Gastrocnemius medialis (tissue), 4 donors: Measurements from ENCODE around the gene PRICKLE1.

ENCODE experiments used
- CTCF ChIP-seq, 5 experiments: fragments of 450-650 bp in 3 of 5; fragments of 200-600 bp in 2 of 5; sonication (generic) in 2 of 5; IDR thresholded peaks in 4 of 5; conservative IDR thresholded peaks in 1 of 5; 1 replicate in 4 of 5; 2 replicates in 1 of 5; pipeline ENCODE4 v1.5.1; 2016 to 2019; ENCODE audit warnings: antibody characterized with exemption in 5 of 5, mild to moderate bottlenecking in 3 of 5, moderate library complexity in 3 of 5
- POLR2A ChIP-seq, 2 donors: fragments of 450-650 bp; IDR thresholded peaks; one replicate each; pipeline ENCODE4 v1.6.1; 2017; ENCODE audit warnings: antibody characterized with exemption in 2 of 2, mild to moderate bottlenecking in 2 of 2, moderate library complexity in 2 of 2

GRCh38 chr12:42516573-42516972, 73.0 kb downstream of the PRICKLE1 start:
- TF ChIP-seq CTCF (IDR thresholded peaks at IDR 0.05 in 4 of 5, conservative IDR thresholded peaks at IDR 0.05 in 1 of 5): no peak
- no peak for TF ChIP-seq POLR2A (IDR thresholded peaks at IDR 0.05)
